GM12892 (cell line): ENCODE results near the gene TVP23C.
"Not testable (repeated sequence)": the region's sequence is repeated elsewhere in the genome, so short reads cannot be mapped to it uniquely, and the experiment has no call there.

Experiments
- POLR2A ChIP-seq: IDR thresholded peaks from 2 replicates; pipeline ENCODE4 v1.6.1; 2011; ENCODE audit warnings: low read depth, low read length, control low read depth
- TAF1 ChIP-seq: IDR thresholded peaks from 2 replicates; pipeline ENCODE4 v1.6.1; 2011; ENCODE audit warnings: low read depth, mild to moderate bottlenecking, control low read depth, low read length, borderline replicate concordance

- TF ChIP-seq POLR2A, TAF1: not testable (repeated sequence)
These were observed 36.7 kb downstream of the TVP23C start for GRCh38 chr17:15526292-15527218.
